ENCODE measurements around the gene GTF3C2.
"Not testable (repeated sequence)": the region's sequence is repeated elsewhere in the genome, so short reads cannot be mapped to it uniquely, and the experiment has no call there.

GTF3C2 gene

DNA sequence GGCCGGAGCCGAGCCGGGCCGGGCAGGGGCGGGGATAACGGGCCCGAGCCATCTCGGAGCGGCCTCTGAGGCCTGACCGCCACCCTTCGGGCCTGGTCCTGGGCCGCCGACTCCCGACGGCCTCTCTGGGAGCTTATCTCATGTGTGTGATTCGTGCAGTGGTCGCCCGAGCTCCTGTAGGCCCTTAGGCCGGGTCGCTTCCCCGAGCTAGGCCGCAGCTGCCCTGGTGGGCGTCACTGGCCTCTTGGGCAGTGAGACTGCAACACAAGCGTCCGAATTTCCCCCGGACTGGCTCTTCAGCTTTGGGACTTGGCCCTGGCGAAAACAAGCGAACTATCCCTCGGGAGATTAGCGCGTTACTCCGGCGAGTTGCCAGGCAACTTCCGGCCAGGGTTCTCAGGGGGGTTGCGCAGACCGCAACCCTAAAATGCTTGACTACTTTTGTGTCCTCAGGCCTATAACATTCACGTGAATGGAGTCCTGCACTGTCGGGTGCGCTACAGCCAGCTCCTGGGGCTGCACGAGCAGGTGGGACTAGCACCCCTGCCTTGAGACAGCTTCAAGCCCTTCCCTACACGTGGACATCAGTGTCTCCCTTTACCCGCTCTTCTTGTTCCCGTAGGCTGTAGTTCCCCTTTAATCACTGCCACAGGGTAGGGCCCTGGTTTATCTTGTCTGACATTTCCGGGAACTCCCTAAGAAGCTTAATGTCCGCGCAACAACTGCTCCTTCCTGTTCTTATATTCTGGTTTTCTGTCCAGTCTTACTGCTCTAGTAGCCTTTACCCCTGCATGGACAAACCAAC lies 14.5 kb upstream of the GTF3C2 start:
- DNase-seq = peak; percentile 29

DNA sequence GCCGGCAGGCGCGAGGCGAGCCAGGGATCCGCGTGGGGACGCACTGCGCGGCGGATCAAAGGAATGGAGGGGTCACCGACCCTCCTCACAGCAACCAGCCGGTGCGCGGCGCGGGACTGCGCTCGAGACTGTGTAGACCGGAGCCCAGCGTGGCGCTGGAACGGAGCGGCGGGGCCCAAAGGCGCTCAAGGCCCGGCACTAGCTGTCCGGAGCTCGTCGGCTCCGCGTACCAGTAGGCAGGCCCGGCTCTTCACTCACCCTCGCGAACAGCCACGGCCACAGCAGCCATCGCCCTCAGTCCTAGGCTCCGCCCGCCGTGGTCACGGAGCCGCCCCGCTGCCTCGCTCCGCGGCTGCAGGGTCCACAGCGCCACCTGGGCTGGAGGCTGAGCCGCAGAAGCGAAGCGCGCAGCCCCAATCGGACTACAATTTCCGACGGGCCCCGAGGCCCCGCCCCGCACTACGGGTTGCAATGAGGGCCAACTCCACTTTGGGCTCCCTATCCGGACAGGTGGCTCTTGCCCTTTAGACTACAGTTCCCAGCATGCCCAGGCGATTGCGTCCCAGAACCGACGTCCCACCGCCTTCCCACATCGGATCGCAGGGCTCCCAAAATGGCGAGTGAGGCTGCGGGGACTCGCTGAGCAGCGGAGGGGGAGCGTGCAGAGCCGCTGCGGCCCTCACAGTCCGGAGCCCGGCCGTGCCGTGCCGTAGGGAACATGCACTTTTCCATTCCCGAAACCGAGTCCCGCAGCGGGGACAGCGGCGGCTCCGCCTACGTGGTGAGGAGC lies 13.7 kb upstream of the GTF3C2 start, which contains the start of the genes EIF2B4 and SNX17:
TSS of gene EIF2B4 (minus strand) at position 313 of the 790 bp plus-strand sequence. CDS start at position 289, 24 bp downstream.
TSS of gene SNX17 (plus strand) at position 591 of the 790 bp plus-strand sequence. CDS start at position 719, 128 bp downstream.
- peak; percentile 99 for DNase-seq

DNA sequence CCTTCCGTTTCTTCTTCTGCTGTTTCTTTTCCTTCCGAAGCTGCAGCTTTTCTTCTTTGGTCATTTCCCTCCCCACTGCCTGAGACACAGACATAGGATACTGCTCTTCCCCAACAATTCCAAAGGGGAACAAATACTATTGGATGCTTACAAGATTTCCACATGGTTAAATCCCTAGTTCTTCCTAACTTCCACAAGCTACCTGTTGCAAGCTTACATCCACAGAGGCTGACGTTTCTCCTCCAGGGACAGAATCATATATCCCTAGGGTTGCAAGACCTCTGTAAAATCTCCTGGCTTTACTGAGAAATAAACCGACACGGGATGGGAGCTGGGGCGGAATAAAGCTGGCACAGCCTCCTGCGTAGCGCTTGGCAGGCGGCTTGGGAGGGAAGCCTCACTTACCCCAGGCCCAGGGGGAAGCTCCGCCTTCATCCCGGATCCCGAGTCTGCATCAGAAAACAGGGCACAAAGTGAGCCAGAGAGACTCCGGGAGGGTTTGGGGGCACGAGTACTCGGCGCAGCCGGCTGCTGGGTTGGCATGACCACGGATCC lies 13.0 kb upstream of the GTF3C2 start:
- no peak for DNase-seq

DNA sequence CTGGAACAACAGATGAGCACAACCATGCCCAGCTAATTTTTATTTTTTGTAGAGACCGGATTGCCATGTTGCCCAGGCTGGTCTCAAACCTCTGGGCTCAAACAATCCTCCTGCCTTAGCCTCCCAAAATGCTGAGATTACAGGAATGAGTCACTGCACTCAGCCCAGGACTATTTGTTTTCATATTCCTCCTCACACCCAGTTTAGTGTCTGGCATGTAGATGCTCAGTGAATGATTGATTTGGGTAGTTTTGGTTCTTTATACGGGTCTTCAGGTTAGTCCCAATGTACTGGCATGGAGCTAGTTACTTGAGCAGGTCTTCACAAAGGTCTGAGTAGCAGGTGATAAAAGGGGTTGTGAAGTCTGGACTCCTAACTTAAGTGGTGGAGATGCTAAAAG lies 7.4 kb upstream of the GTF3C2 start:
- DNase-seq = no peak

DNA sequence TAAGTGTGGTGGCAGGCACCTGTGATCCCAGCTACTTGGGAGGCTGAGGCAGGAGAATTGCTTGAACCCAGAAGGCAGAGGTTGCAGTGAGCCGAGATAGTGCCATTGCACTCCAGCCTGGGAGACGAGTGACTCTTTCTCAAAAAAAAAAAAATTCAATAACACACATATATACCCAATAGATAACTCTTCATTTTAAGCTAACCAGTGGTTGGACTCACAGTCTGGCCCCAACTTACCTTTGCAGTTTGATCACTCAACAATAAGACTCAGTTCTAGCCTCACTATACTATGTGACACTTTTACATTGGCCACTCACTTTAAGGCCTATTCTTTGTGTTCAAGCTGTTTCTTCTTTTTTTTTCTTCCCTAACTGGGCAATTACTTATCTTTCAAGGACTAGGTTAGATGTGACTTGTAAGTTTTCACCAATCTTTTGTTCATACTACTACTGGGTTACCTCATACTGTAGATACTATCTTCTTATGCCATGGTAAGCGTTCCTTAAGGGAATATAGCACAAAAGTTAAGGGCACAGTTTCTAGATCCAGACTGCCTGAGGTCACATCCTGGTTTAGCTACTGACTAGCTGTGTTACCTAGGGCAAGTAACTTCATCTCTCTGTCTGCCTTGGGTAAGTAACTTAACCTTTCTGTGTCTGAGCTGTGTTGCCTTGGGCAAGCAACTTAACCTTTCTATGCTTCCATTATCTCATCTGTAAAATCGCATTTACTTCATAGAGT lies 6.3 kb upstream of the GTF3C2 start:
- DNase-seq = no peak

DNA sequence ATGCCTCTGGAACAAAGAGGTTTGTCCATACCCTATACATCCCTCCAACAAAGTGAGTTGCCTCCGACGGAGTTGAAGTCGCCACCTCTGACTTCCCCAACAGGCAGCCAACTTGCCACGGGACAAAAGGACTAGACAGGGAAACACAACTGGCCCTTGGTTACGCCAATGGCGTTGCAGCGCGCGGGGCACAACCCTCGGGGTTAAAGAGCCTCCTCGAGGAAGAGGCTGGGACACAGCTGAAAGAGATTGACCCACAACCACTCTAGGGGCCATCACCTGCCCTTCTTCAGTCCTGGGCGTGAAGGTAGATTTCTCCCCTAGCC lies 545 bp downstream of the GTF3C2 start:
- DNase-seq = no peak

DNA sequence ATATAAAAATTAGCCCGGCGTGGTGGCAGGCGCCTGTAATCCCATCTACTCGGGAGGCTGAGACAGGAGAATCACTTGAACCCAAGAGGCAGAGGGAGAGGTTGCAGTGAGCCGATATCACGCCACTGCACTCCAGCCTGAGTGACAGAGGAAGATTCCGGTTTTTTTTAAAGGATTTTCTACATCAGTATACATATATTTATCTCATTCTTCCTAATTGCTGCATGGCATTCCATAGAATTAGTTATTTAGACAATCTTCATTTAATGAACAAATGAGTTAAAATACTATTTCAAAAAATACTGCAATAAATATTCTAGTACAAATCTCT lies 2.0 kb downstream of the GTF3C2 start:
- DNase-seq = no peak

DNA sequence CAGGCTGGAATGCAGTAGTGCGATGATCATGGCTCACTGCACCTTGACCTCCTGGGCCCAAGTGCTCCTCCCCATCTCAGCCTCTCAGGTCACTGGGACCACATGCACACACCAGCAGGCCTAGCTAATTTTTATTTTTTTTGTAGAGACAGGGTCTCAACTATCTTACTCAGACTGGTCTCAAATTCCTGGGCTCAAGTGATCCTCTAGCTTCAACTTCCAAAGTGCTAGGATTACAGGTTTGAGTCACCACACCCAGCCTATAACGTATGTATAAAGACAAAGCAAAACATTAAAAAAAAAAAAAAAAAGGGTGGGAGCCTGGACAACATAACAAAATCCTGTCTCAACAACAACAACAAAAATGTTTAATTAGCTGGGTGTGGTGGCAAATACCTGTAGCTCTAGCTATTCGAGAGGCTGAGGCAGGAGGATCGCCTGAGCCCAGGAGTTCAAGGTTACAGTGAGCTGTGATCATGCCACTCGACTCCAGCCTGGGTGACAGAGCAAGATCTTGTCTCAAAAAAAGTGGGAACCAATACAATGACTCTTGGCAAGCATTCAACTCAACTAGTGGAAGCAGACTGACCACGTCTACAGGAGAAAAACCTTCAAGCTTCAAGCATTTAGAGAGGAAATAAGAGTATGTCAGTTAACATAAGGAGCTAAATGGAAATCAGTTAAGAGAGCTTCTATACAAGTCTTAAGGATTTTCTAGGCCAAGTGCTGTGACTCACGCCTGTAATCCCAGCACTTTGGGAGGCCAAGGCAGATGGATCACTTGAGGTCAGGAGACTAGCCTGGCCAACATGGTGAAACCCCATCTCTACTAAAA lies 2.6 kb downstream of the GTF3C2 start:
- DNase-seq = no peak

DNA sequence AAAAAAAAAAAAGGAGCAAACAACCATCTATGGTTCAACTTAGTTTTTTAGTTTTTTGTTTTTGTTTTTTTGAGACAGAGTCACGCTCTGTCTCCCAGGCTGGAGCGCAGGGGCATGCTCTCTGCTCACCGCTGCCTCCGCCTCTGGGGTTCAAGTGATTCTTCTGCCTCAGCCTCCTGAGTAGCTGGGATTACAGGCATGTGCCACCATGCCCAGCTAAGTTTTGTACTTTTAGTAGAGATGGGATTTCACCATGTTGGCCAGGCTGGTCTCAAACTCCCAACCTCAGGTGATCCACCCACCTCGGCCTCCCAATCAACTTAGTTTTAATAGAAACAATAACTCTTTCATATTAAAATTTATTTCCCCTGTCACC lies 3.2 kb downstream of the GTF3C2 start:
- not testable (repeated sequence) for DNase-seq

DNA sequence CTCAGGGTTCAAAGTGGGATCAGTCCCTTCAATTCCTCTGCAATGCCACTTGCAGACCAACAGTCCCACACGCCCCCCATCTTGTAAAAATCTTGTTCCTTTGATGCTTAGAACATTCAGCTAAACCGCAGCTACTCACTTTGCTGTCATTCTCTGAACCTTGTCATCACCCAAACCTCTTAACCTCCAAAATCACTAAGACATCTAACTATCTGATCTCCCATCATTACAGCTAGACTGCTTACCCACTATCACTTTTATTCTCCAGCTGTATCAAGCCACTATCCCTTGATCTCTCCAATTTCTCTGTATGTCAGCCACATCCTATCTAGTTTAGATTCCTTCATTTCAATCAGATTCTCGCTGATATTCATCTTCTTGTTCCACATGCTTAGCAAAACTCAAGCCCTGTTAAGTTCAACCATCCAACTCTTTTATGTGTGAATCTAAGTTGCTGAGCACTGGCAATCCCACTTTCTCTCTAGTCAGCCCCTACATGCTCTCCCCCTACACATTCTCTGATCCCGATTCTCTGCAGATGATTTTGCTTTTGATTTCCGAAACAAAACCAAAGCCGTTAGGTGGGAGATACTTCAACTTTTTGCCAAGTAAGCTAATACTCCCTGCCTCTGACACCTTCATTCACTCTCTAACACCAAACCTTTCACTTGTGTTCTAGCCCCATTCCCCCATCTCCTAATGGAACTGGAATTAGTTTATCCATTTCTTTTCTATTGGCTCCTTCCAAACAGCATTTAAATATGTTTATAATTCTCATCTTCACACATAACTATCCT lies 4.6 kb downstream of the GTF3C2 start:
- DNase-seq = no peak

DNA sequence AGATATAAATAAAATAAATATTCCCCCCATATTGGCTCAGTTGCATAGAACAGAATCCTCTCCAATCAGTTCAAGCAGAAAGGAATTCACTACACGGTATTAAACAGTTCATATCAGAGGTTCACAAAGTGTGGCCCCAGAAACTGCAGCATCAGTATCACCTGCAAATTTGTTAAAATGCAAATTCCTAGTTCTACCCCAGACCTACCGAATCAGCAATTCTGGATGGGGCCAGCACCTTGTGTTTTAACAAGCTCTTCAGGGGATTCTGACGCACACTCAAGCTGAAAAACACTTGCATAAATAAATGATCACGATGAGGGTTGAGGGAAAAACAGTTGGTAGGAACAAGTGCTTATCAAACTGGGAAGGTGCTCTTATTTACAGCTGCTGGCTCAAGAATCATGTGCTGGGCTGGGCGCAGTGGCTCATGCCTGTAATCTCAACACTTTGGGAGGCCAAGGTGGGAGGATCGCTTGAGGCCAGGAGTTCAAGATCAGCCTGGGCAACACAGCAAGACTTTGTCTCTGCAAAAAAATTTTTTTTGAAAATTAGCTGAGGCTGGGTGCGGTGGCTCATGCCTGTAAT lies 6.4 kb downstream of the GTF3C2 start:
- no peak for DNase-seq

DNA sequence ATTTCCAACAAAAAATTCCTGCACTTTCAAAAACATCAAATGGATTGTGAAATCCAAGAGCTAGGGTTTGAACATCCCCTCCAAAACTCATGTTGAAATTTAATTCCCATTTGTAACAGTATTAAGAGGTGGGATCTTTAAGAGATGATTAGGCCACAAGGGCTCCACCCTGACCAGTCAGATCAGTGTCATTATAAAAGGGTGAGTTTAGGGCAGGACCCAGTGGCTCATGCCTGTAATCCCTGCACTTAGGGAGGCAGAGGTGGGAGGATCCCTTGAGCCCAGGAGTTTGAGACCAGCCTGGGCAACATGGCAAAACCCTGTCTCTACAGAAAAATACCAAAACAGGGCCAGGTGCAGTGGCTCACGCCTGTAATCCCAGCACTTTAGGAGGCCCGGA lies 8.9 kb downstream of the GTF3C2 start:
- DNase-seq = no peak

DNA sequence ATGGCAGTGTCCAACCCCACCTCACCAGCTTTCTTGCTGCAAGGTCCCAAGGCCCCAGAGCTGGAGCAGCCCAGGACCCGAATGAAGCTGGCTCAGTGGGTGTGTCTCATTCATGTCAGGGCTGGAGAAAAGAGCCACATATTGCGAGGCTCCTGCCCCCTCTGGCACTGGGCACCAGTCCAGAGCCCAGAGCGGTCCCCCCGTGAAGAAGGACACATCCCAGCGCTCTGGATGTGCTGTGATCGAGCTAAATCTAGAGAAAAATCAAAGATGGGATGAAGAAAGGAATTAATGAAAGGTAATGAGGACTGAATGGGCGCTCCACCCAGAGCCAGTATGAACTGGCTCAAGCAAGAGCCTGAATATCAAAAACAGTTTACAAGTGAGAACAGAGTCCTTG lies 20.4 kb downstream of the GTF3C2 start:
- DNase-seq = no peak

DNA sequence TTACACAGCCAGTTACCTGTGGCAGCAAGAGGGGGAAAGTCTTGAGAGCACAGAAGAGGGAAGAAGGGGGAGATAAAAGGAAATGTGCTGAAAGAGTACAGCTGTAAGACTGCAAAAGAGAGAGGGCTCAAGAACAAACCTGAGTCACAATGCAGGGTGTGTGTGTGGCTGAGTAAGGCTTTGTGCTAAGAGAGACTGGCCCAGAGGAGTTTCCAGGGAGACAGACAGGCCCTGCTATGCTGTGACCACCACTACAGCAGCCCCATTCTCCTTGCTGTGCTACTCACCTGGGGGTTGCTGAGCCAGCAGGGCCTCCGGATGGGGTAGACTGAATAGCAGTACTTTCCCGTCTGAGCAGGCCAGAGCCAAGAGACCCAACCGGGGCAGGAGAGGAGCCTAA lies 21.3 kb downstream of the GTF3C2 start:
- DNase-seq = no peak

DNA sequence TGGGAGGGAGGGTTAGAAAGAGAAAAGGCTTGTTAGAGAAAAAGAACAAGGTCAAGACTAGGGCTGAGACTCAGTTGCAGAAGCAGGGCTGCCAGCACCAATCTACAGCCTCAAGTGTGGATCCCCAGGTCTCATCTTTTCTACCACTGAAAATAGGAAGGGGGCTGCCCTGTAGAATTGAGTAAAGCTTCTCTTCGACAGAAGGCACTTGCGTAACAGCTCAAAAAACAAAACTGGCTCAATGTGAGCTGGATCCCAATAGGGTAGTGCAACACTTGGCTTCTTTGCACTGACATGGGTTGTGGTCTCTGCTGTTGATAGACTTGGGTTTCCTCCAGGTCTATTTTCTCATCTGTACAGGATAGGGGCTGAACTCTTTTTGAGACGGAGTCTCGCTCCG lies 31.8 kb downstream of the GTF3C2 start:
- DNase-seq = no peak

DNA sequence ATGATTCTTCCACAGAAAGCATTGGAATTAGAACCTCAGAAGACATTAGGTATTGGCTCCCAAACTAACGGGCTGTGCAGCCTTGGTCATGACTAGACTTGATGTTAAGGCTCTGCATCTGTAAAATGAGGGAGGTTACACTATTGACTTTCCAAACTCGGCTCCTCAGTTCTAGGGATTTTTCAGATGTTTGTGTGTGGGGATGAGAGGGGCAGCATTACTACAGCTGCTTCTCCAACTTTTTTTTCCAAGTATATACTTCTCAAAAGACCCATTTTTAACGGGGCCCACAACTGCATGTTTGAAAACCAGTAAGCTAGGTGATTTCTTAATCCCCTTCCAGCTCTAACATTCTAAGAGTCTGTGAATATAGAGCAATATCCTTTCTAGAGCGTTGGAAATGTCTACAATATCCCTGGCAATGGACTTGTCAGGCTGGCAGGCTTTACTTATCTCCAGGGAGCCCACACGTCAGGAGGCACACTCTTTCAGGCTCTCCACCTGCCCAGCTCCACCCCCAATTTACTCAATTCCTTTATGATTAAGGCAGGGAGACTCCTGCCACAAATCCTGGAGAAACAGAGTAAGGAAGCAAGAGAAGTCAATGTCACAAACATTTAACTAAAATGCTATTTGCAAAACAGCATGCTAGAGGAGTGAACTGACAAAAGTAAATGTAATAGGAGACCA lies 32.8 kb downstream of the GTF3C2 start:
- no peak for DNase-seq

DNA sequence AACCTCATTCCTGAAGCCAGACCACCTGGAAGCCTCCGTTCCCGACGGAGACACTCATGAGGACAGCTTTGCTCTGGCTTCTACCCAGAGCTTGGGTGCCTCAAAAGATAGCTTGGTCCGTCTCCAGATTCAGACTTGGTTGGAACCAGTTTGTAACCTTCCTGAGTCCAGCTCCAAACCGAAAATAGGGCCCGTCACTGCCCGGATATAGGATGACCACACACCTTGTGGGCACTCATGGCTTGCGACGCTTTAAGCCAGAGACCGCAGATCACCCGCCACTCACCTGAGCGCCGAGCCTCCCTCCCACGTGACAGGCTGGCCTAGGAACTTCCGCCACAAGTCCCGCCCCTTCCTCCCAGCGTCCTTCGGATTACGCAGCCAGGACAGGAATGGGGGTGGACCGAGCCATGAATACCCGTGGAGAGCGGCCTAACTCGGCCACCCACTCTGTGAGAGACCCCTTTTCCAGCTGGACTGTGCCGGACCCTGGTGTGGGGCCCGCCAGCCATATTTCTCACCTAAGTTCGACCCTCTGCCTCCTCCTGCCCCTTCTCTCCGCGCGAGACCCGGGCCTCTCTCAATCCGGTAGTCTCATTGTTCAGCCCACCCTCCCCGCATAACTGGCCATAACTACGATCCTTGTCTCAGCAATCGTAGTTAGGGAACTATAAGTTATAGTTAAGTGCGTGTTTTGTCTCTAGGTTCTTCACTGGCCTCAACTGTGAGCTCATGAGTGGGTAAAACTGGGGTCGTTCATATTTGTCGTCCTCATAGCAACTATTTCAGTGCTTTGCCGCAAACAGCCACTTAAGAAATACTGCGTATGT lies 33.6 kb downstream of the GTF3C2 start, which contains the start of gene MPV17:
TSS of gene MPV17 (minus strand) at position 332 of the 830 bp plus-strand sequence. CDS start 580 bp downstream, outside the sequence.
- DNase-seq = peak; percentile 91

DNA sequence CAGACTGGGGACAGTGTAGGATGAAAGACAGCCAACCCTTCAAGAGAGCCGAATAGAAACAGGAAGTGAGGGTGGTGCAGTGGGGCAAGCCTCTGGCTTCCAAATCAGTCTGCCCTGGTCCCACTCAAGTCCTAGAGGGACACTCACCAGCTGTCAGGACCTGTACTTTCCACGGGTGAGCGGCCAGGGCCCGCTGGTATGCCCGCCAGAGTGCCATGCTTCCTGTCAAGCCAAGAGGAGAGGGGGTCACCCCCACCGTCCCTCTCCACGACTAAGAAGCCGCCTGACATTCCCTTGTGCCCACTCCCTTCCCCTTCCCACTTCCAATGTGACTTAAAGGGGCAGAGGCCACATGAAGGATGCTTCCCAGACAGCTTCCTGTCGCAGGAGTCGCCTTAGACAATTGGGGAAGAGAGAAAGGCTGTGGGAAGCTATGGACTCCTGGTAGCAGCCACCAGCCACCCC lies 34.2 kb downstream of the GTF3C2 start:
- peak; percentile 9 for DNase-seq

DNA sequence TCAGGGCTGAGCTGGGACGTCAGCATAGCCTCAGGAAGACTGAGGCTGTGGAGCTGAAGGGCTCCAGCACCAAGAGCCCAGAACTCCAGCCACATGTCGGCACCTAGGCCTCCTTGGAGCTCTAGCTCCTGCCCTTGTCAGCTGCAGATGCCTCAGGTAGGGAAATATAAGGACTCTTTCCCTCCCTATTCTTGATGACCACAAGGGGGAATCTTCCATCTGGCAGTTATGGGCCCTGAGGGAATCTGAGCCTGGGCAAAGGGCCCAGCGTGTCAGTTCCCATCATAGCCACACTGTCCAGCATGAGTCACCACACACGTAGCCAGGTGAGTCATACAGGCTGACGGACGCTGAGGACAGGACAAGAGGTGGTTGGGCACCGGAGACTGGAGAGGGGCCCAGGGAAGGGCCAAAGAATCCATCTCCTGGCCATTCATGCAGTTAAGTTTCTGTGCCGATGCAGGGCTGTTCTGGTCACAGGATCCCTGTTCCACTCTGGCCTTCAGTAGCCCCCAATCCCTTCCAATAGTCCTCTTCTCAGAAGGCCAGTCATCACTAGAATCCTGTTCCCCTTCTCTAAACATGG lies 35.5 kb downstream of the GTF3C2 start:
- DNase-seq = no peak

Data from stimulated activated CD4-positive, alpha-beta T cell treated with anti-CD3 and anti-CD28 coated beads, Interleukin-4, amount 100 ng/mL, for 24 hours (primary cell).